Inferior parietal cortex (tissue), 1 donor: ENCODE measurements around the gene SMAD2.
"Not testable (repeated sequence)": the region's sequence is repeated elsewhere in the genome, so short reads cannot be mapped to it uniquely, and the experiment has no call there.

Experiments used
- DNase-seq: peaks from one replicate; pipeline ENCODE4 v3.0.0-alpha.2; 2016; ENCODE audit errors: extremely low spot score

SMAD2 gene

GRCh38 chr18:47844828-47845498, 85.5 kb downstream of the SMAD2 start:
- DNase-seq: no peak

- DNase-seq: no peak
These were observed 87.6 kb downstream of the SMAD2 start for GRCh38 chr18:47842836-47843235.

- DNase-seq: no peak
These were observed 92.1 kb downstream of the SMAD2 start for GRCh38 chr18:47838396-47838795.

GRCh38 chr18:47832348-47832747, 98.1 kb downstream of the SMAD2 start:
- DNase-seq: no peak

- DNase-seq: no peak
These were observed 99.1 kb downstream of the SMAD2 start for GRCh38 chr18:47831351-47831750.

GRCh38 chr18:47830772-47831171, 99.7 kb downstream of the SMAD2 start:
- DNase-seq: no peak

- DNase-seq: no peak
These were observed 100.6 kb downstream of the SMAD2 start for GRCh38 chr18:47829831-47830230.

GRCh38 chr18:47828031-47828430, 102.4 kb downstream of the SMAD2 start:
- DNase-seq: not testable (repeated sequence)

- DNase-seq: no peak
These were observed 104.0 kb downstream of the SMAD2 start for GRCh38 chr18:47826157-47827074.

GRCh38 chr18:47821314-47821713, 109.1 kb downstream of the SMAD2 start:
- no peak for DNase-seq

- no peak for DNase-seq
These were observed 112.7 kb downstream of the SMAD2 start for GRCh38 chr18:47817795-47818077.

- DNase-seq: no peak
These were observed 113.3 kb downstream of the SMAD2 start for GRCh38 chr18:47817017-47817794.

- DNase-seq: no peak
These were observed 114.8 kb downstream of the SMAD2 start for GRCh38 chr18:47815486-47816270.

- no peak for DNase-seq
These were observed 121.0 kb downstream of the SMAD2 start for GRCh38 chr18:47809420-47809819.

- DNase-seq: no peak
These were observed 127.7 kb downstream of the SMAD2 start for GRCh38 chr18:47802802-47803201.

GRCh38 chr18:47801817-47802216, 128.6 kb downstream of the SMAD2 start:
- DNase-seq: no peak

- no peak for DNase-seq
These were observed 129.7 kb downstream of the SMAD2 start for GRCh38 chr18:47800756-47801155.

- no peak for DNase-seq
These were observed 130.2 kb downstream of the SMAD2 start for GRCh38 chr18:47800248-47800647.

GRCh38 chr18:47799376-47799775, 131.1 kb downstream of the SMAD2 start:
- no peak for DNase-seq

GRCh38 chr18:47798366-47798765, 132.1 kb downstream of the SMAD2 start:
- DNase-seq: no peak

GRCh38 chr18:47797126-47797525, 133.3 kb downstream of the SMAD2 start:
- no peak for DNase-seq

GRCh38 chr18:47795434-47795814, 135.0 kb downstream of the SMAD2 start:
- DNase-seq: no peak
